MM.1S (cell line): ENCODE measurements around the gene ZFYVE28.

ENCODE experiments used
- CTCF ChIP-seq: fragments of 300-600 bp; sonication (generic); IDR thresholded peaks from 2 replicates; pipeline ENCODE4 v1.5.1; 2016; ENCODE audit warnings: antibody characterized with exemption, low read length, mixed read lengths
- EZH2 ChIP-seq: fragments of 300-600 bp; sonication (generic); optimal IDR thresholded peaks from 2 replicates; pipeline ENCODE3; 2017; ENCODE audit warnings: low read depth, mild to moderate bottlenecking, antibody characterized with exemption, low read length, mixed read lengths

GRCh38 chr4:2262145-2262943, 156.1 kb downstream of the ZFYVE28 start:
- TF ChIP-seq CTCF (no peak), EZH2 (no peak)
